ENCODE results near the gene DNM3. TPM values are rescaled to one million over a fixed set of nuclear protein-coding genes. Genes with fewer than 3 reads are reported as not detected.
A peak's percentile ranks its signal among the peaks of the same experiment; 100 is the strongest.

DNM3 gene
- total RNA-seq, 1 donor, result 2.0 TPM

DNA sequence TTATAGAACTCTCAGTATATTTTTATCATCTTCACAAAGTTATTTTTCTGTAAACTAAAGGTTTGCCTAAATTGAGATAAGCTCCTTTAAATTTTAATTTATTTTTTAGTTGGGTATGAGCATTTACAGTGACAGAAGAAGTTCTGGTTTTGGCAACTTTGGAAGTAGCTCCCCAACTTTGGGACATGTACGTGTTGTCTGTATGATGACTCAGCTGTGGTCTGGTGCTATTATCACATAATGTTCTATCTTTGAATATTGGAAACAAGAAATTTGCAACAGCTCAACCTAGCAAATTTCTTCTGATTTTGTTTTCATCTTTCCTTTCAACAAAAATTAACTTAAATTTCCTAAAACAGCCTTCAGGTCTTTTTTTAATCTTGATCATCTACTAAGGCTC lies 532.6 kb downstream of the DNM3 start:
- TF ChIP-seq, protein P1, sequence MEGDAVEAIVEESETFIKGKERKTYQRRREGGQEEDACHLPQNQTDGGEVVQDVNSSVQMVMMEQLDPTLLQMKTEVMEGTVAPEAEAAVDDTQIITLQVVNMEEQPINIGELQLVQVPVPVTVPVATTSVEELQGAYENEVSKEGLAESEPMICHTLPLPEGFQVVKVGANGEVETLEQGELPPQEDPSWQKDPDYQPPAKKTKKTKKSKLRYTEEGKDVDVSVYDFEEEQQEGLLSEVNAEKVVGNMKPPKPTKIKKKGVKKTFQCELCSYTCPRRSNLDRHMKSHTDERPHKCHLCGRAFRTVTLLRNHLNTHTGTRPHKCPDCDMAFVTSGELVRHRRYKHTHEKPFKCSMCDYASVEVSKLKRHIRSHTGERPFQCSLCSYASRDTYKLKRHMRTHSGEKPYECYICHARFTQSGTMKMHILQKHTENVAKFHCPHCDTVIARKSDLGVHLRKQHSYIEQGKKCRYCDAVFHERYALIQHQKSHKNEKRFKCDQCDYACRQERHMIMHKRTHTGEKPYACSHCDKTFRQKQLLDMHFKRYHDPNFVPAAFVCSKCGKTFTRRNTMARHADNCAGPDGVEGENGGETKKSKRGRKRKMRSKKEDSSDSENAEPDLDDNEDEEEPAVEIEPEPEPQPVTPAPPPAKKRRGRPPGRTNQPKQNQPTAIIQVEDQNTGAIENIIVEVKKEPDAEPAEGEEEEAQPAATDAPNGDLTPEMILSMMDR (IDR thresholded peaks at IDR 0.05; ENCODE audit: insufficient read depth, low read length), result no peak
- no peak overlapping the region for H3K4me3 ChIP-seq (ENCODE audit: low read depth, low read length)
- no peak for DNase-seq (ENCODE audit: low read depth)

DNA sequence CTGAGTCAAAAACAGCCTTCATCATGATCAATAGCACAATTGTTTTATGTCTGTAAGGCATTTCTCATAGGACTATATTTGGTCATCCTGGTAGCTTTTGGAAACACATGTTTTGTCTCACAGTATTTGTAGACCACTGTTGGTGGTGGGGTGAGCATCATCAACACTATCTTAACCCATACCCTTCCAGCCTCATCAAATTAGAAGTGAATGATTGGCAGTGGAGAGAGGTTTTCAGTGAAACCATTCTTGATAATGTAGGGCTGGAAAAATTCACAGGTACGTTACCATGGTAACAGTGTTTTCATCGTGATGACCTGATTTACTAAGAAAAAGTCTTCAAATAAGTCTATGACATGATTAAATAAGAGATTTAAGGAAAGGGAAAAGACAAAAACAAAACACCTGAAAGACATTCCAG lies 533.9 kb downstream of the DNM3 start:
- DNase-seq (ENCODE audit: low read depth), result no peak
- TF ChIP-seq, protein P1 (IDR thresholded peaks at IDR 0.05; ENCODE audit: insufficient read depth, low read length), result no peak
- no peak overlapping the region for H3K4me3 ChIP-seq (ENCODE audit: low read depth, low read length)

DNA sequence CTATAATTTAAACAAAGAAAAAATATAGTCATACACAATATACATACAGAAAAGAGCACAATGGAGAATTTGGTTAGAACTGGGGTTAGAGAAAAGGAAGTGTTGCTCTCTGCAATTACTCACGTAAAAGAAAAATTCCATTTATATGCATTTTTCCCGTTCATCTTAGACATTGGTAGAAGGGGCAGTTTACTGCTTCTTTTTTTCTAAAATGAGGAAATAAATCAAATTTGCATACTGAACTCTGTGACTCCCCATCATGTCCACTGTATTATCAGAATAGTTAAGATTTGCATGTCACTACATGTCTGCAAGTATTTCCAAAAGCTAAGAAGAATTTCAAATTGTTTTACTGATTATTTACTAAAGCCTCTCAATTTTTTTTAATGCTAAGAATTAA lies 535.1 kb downstream of the DNM3 start:
- no peak for DNase-seq (ENCODE audit: low read depth)

DNA sequence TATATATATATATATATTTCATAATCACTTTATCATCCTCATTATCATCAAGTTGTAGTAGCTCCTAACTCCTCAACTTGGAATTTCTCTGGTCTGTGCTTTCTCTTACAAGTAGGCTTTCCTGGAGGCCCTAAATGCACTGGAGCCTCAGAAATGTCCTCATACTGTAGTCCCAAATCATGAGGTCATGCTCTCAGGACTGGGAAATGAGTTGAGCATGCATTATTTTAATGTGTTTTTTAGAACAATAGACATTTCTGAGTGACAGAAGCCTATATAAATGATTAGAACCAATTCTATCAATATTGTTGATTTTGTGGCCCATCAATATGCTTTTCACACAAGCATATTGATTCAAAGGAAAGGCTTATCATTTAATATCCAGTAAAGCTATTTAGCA lies 536.3 kb downstream of the DNM3 start:
- no peak for DNase-seq (ENCODE audit: low read depth)
- no peak overlapping the region for H3K4me3 ChIP-seq (ENCODE audit: low read depth, low read length)
- TF ChIP-seq, protein P1 (IDR thresholded peaks at IDR 0.05; ENCODE audit: insufficient read depth, low read length), result no peak

More for the DNA sequence above, 535.1 kb downstream of the DNM3 start:
- TF ChIP-seq, protein P1 (IDR thresholded peaks at IDR 0.05; ENCODE audit: insufficient read depth, low read length), result no peak
- no peak overlapping the region for H3K4me3 ChIP-seq (ENCODE audit: low read depth, low read length)

DNA sequence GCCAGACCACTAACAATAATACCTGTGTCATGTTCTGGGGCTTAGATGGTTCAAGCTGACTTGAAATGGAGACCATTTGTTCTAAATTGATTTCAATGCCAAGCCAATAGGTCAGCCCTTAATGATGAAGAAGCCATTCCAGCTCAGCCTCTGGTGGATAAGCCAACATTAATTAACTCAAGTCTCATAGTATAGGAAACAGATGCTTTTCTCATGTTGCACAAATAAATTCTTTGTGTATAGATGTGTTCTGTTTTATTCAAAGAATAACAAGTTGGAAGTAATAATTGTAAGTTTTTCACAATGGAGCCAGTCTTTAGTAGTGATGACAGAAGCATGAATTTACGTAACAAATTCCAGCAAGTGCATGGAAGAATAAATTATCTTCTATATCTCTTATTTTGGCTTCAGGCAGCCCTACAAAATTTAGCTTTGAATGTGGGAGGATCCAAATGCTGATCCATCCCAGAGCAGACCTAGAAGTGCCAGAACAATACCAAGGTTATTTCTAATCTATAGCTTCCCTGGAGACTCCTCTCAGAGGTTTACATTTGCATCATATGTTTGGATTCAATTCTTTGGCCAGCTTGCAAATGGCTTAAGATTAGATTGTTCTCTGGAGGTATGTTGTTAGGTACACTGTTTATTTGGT lies 536.9 kb downstream of the DNM3 start:
- DNase-seq (ENCODE audit: low read depth), result peak; percentile 49
- H3K4me3 ChIP-seq (ENCODE audit: low read depth, low read length), result no peak overlapping the region
- TF ChIP-seq, protein P1 (IDR thresholded peaks at IDR 0.05; ENCODE audit: insufficient read depth, low read length), result no peak

DNA sequence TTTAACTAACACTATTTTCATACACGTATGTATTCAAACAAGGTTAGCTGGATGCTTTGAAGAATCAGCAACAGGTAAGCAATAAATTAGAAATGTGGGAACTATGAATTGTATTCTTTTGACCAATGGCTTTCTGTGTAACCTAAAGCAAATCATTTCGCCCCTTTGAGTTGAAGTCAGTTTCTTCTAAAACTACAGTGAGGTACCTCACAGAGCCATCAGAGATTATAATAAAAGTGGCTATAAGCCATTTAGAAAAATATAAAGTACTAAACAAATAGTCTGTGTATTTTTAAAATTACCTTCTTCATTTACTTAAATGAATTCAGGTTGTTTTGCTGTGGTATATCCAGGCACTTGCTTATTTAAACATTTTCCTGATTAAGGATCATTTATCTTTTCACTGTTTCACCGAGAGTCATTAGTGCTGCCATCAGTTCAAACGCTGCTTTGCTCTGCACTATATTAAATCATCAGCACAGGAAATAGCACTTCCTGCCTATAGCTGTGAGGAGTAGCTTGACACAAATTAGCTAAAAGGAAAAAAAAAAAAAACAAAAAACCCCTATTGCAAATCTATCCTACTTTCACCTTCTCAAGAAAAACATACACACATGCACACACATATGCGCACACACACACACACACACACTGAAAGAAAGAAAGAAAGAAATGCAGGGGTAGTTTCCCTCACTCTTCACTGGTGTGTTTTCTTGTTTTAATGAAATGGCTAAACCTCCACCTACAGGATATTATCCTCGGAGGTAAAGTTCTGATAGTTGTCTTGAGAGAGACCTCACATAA lies 539.3 kb downstream of the DNM3 start:
- no peak for DNase-seq (ENCODE audit: low read depth)
- H3K4me3 ChIP-seq (ENCODE audit: low read depth, low read length), result no peak overlapping the region
- TF ChIP-seq, protein P1 (IDR thresholded peaks at IDR 0.05; ENCODE audit: insufficient read depth, low read length), result no peak
